CD14-positive monocyte (primary cell): ENCODE data around the gene ROR1. TPM values are rescaled to one million over a fixed set of nuclear protein-coding genes. Genes with fewer than 3 reads are reported as not detected.

Experiments
- DNase-seq, 3 donors: peaks; one replicate each; pipeline ENCODE4 v3.0.0-alpha.2; 2011 to 2022
- H2AFZ ChIP-seq: 2 replicates; pipeline ENCODE4 v1.6.0; 2012; ENCODE audit warnings: mild to moderate bottlenecking, low read depth, low read length, inconsistent platforms; ENCODE audit not compliant: insufficient read depth, poor library complexity, severe bottlenecking
- H3K27ac ChIP-seq, 2 donors: 1 replicate in 1 of 2; 2 replicates in 1 of 2; pipeline ENCODE4 v1.5.1; 2012 to 2013; ENCODE audit warnings: low read length in 2 of 2, control low read depth in 1 of 2, inconsistent platforms in 1 of 2, low read depth in 1 of 2, mild to moderate bottlenecking in 1 of 2
- H3K27me3 ChIP-seq, 2 donors: one replicate each; pipeline versions ENCODE4 v1.6.0 to v1.6.1; 2011 to 2013; ENCODE audit warnings: low read length in 2 of 2; ENCODE audit not compliant: control insufficient read depth in 2 of 2, insufficient read depth in 2 of 2
- H3K36me3 ChIP-seq, 2 donors: replicated peaks in 1 of 2; 1 replicate in 1 of 2; 2 replicates in 1 of 2; pipeline versions ENCODE4 v1.5.1 to v1.6.1; 2012 to 2013; ENCODE audit warnings: low read length in 2 of 2, control low read depth in 1 of 2, inconsistent platforms in 1 of 2, mild to moderate bottlenecking in 1 of 2; ENCODE audit not compliant: insufficient read depth in 2 of 2, control insufficient read depth in 1 of 2
- H3K4me1 ChIP-seq, 2 donors: 1 replicate in 1 of 2; 2 replicates in 1 of 2; pipeline versions ENCODE4 v1.5.1 to v1.6.1; 2012 to 2013; ENCODE audit warnings: low read length in 2 of 2, control low read depth in 1 of 2, inconsistent platforms in 1 of 2, mild to moderate bottlenecking in 1 of 2, moderate library complexity in 1 of 2; ENCODE audit not compliant: insufficient read depth in 2 of 2, control insufficient read depth in 1 of 2
- H3K4me2 ChIP-seq: replicated peaks from 2 replicates; pipeline ENCODE3; 2012; ENCODE audit warnings: low read length, moderate library complexity, mild to moderate bottlenecking; ENCODE audit not compliant: poor library complexity, severe bottlenecking; ENCODE audit errors: extremely low read depth
- H3K4me3 ChIP-seq, 3 experiments: fragments of 200-600 bp in 1 of 3; sonication (generic) in 1 of 3; replicated peaks in 1 of 3; 1 replicate in 2 of 3; 2 replicates in 1 of 3; pipeline ENCODE4 v1.5.1; 2011 to 2013; ENCODE audit warnings: low read length in 3 of 3, mild to moderate bottlenecking in 3 of 3, control low read depth in 2 of 3, low read depth in 2 of 3, inconsistent platforms in 1 of 3, moderate library complexity in 1 of 3
- H3K79me2 ChIP-seq: 2 replicates; pipeline ENCODE4 v1.6.0; 2012; ENCODE audit warnings: mild to moderate bottlenecking, control low read depth, inconsistent platforms, low read length, moderate library complexity; ENCODE audit not compliant: insufficient read depth
- H3K9ac ChIP-seq: 2 replicates; pipeline ENCODE4 v1.6.0; 2017; ENCODE audit warnings: low read length, mild to moderate bottlenecking; ENCODE audit not compliant: insufficient read depth, poor library complexity, severe bottlenecking
- H3K9me3 ChIP-seq, 2 donors: replicated peaks in 1 of 2; 1 replicate in 1 of 2; 2 replicates in 1 of 2; pipeline versions ENCODE4 v1.5.1 to v1.6.1; 2012 to 2013; ENCODE audit warnings: low read length in 2 of 2, control low read depth in 1 of 2; ENCODE audit not compliant: control insufficient read depth in 1 of 2, insufficient read depth in 1 of 2
- H4K20me1 ChIP-seq: 2 replicates; pipeline ENCODE4 v1.6.0; 2012; ENCODE audit warnings: mild to moderate bottlenecking, low read length, control low read depth, moderate library complexity; ENCODE audit not compliant: insufficient read depth
- H3K27ac Mint-ChIP-seq, 7 donors: one replicate each; pipeline ENCODE4 v1.8.0; 2020; ENCODE audit warnings: mild to moderate bottlenecking in 7 of 7, mixed read lengths in 7 of 7, moderate library complexity in 6 of 7, inconsistent platforms in 2 of 7
- H3K27me3 Mint-ChIP-seq, 3 donors: one replicate each; pipeline ENCODE4 v1.8.0; 2021 to 2022; ENCODE audit warnings: low read depth in 3 of 3, mild to moderate bottlenecking in 3 of 3, mixed read lengths in 3 of 3, moderate library complexity in 3 of 3, inconsistent platforms in 1 of 3
- H3K36me3 Mint-ChIP-seq, 2 donors: one replicate each; pipeline ENCODE4 v1.8.0; 2020; ENCODE audit warnings: mixed read lengths in 2 of 2, inconsistent platforms in 1 of 2, mild to moderate bottlenecking in 1 of 2
- H3K4me1 Mint-ChIP-seq: one replicate; pipeline ENCODE4 v1.8.0; 2020; ENCODE audit warnings: mild to moderate bottlenecking, mixed read lengths
- H3K4me3 Mint-ChIP-seq, 2 donors: one replicate each; pipeline ENCODE4 v1.8.0; 2020; ENCODE audit warnings: mild to moderate bottlenecking in 2 of 2, mixed read lengths in 2 of 2, moderate library complexity in 1 of 2
- H3K9me3 Mint-ChIP-seq, 7 donors: one replicate each; pipeline ENCODE4 v1.8.0; 2020 to 2022; ENCODE audit warnings: mixed read lengths in 7 of 7, mild to moderate bottlenecking in 6 of 7, moderate library complexity in 6 of 7, inconsistent platforms in 2 of 7
- WGBS: methylation state at CpG from one replicate; pipeline ENCODE4 v1.1.5; 2013; ENCODE audit warnings: missing lambda C conversion rate; ENCODE audit not compliant: insufficient coverage; 5-methylcytosine and 5-hydroxymethylcytosine counted together
- intact Hi-C, 2 donors: fragments of 100-400 bp; cut with micrococcal nuclease; formaldehyde crosslinking; loops; one replicate each; pipeline versions ENCODE4 v1.15.0 to v1.15.1; 2023
- polyA plus RNA-seq, 3 donors: library from polyadenylated mRNA; depleted of rRNA in 1 of 3; unstranded in 2 of 3; stranded (reverse) in 1 of 3; fragments of 300-500 nt in 2 of 3; fragments of >200 nt in 1 of 3; fragmentation: Illumina TruSeq in 2 of 3; gene quantifications; 1 replicate in 2 of 3; 2 replicates in 1 of 3; pipeline ENCODE4 v1.2.3, GENCODE V29; 2012 to 2021
- small RNA-seq: library from RNA; depleted of rRNA; stranded (forward); fragments of <200 nt; gene quantifications from one replicate; pipeline ENCODE3, GENCODE V24; 2012; ENCODE audit warnings: low read depth; ENCODE audit not compliant: insufficient read length
- TF ChIP-seq, protein P1 (sequence below): fragments of 200-600 bp; IDR thresholded peaks from one replicate; pipeline ENCODE4 v1.8.0; 2022; ENCODE audit warnings: antibody characterized with exemption, mild to moderate bottlenecking

ROR1 gene
- polyA plus RNA-seq, 3 donors: not detected

GRCh38 chr1:64228167-64228957, 454.5 kb downstream of the ROR1 start:
- WGBS: 84% methylated on average over 4 of the region's 10 CpGs
- H3K27ac Mint-ChIP-seq: no peak overlapping the region

DNA sequence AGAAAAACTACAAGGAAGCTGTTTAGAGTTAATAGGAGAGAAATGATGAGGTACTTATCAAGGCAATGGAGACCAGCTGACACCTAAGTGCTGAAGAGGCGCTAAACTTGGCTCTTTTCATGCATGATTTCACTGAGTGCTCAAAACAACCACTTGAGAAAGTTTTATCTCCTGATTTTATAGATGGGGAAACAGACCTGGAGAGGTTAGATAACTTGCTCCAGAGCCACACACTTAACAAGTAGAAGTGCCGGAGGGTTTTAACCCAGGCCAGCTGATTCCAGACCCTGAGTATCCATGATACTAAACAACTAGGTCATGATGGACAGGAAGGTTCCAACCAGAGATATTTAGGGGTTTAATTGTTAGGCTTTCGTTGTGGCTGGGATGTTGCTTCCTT, 455.5 kb downstream of the ROR1 start:
- Histone ChIP-seq H4K20me1 (no peaks in the 10 kb centered on the region), H3K9ac (no peak overlapping the region), H3K4me2 (no peak overlapping the region), H3K27ac (no peak overlapping the region), H3K9me3 (no peaks in the 10 kb centered on the region), H3K4me3 (no peak overlapping the region), H3K4me1 (no peaks in the 10 kb centered on the region), H3K36me3 (no peaks in the 10 kb centered on the region), H3K27me3 (no peaks in the 10 kb centered on the region), H2AFZ (no peak overlapping the region), H3K79me2 (no peaks in the 10 kb centered on the region)
- no peak for DNase-seq
- Mint-ChIP-seq H3K27me3 (peaks cover 0 to 2% (median 1%) of the 10 kb centered on the region in 3 donors), H3K27ac (no peak overlapping the region), H3K9me3 (peaks cover 0 to 7% (median 0%) of the 10 kb centered on the region in 7 donors), H3K4me1 (peaks cover 3% of the 10 kb centered on the region), H3K4me3 (no peak overlapping the region), H3K36me3 (no peaks in the 10 kb centered on the region)
- intact Hi-C loops: no loop called here
- WGBS: no CpG with 5 or more reads among the region's 3 CpGs
- TF ChIP-seq, protein P1, sequence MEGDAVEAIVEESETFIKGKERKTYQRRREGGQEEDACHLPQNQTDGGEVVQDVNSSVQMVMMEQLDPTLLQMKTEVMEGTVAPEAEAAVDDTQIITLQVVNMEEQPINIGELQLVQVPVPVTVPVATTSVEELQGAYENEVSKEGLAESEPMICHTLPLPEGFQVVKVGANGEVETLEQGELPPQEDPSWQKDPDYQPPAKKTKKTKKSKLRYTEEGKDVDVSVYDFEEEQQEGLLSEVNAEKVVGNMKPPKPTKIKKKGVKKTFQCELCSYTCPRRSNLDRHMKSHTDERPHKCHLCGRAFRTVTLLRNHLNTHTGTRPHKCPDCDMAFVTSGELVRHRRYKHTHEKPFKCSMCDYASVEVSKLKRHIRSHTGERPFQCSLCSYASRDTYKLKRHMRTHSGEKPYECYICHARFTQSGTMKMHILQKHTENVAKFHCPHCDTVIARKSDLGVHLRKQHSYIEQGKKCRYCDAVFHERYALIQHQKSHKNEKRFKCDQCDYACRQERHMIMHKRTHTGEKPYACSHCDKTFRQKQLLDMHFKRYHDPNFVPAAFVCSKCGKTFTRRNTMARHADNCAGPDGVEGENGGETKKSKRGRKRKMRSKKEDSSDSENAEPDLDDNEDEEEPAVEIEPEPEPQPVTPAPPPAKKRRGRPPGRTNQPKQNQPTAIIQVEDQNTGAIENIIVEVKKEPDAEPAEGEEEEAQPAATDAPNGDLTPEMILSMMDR: no peak

More at GRCh38 chr1:64228167-64228957, 454.5 kb downstream of the ROR1 start:
- Histone ChIP-seq H3K36me3 (no peaks in the 10 kb centered on the region), H3K4me1 (no peaks in the 10 kb centered on the region), H3K27ac (no peak overlapping the region), H3K9me3 (no peaks in the 10 kb centered on the region), H3K9ac (no peak overlapping the region), H4K20me1 (no peaks in the 10 kb centered on the region), H3K4me3 (no peak overlapping the region), H3K4me2 (no peak overlapping the region), H3K27me3 (no peaks in the 10 kb centered on the region), H3K79me2 (no peaks in the 10 kb centered on the region), H2AFZ (no peak overlapping the region)
- peaks cover 0 to 7% (median 0%) of the 10 kb centered on the region in 7 donors for H3K9me3 Mint-ChIP-seq
- TF ChIP-seq, protein P1: no peak
- no peaks in the 10 kb centered on the region for H3K36me3 Mint-ChIP-seq
- peaks cover 3% of the 10 kb centered on the region for H3K4me1 Mint-ChIP-seq
- intact Hi-C loops: no loop called here
- DNase-seq: no peak
- H3K27me3 Mint-ChIP-seq: peaks cover 0 to 2% (median 1%) of the 10 kb centered on the region in 3 donors
- H3K4me3 Mint-ChIP-seq: no peak overlapping the region

Small RNA genes lying within 50 kb of the gene (small RNA-seq; reads per million reads assigned to genes)
- not detected for gene RF00019
- gene RNU6-809P: not detected

Other genes starting within 250 kb of the ROR1 start
- 10 to 100 TPM in 2 of 3 donors, 1 to 10 TPM in 1; 8.2 to 39.8 (median 28.7) TPM for gene PGM1, start 180.6 kb upstream of the ROR1 start, polyA plus RNA-seq